Dedifferentiated amniotic fluid mesenchymal stem cell (primary cell): ENCODE data around the gene DPM3.
"Not testable (repeated sequence)": the region's sequence is repeated elsewhere in the genome, so short reads cannot be mapped to it uniquely, and the experiment has no call there.

Experiments
- DNase-seq: peaks from one replicate; pipeline ENCODE4 v3.0.0-alpha.2; 2016; ENCODE audit errors: extremely low spot score

DPM3 gene

DNA sequence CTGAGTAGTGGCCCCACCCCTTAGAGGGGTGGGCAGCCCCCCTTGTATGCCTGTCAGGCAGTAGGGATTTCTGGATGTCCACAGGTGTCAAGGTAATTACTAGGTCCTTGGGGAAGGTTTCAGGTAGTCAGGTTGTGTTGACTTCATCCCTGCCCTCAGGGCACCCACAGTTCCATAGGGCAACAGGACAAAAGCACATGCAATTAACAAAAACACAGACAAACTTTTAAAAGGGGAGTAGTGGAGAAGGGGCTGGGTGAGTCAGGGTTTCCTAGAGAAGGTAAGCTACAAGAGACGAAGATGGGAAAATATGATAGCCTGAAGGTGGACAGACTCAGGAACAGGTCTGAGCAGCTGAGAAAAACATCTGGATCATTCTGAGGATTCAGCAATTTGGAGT lies 18.7 kb upstream of the DPM3 start:
- DNase-seq: no peak

GRCh38 chr1:155155996-155156643 lies 15.8 kb upstream of the DPM3 start:
- DNase-seq: not testable (repeated sequence)

- no peak for DNase-seq
Observed at GRCh38 chr1:155145491-155145890, 5.2 kb upstream of the DPM3 start.

- DNase-seq: no peak
Observed at GRCh38 chr1:155141749-155142148, 1.4 kb upstream of the DPM3 start.

DNA sequence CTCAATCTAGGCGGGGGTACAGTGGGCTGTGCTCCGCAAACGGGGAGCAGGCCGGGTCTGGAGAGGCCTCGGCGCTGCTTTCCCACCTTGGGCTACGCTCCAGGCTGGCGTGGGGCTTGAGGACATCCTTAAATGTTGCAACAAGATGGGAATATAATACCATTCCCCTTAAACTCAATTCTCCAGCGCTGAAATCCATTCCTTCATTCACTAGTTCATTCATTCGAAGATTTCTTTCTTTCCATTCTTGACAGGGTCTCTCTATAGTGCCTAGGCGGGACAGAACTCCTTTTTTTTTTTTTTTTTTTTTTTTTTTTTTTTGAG lies 261 bp upstream of the DPM3 start:
- DNase-seq: no peak

DNA sequence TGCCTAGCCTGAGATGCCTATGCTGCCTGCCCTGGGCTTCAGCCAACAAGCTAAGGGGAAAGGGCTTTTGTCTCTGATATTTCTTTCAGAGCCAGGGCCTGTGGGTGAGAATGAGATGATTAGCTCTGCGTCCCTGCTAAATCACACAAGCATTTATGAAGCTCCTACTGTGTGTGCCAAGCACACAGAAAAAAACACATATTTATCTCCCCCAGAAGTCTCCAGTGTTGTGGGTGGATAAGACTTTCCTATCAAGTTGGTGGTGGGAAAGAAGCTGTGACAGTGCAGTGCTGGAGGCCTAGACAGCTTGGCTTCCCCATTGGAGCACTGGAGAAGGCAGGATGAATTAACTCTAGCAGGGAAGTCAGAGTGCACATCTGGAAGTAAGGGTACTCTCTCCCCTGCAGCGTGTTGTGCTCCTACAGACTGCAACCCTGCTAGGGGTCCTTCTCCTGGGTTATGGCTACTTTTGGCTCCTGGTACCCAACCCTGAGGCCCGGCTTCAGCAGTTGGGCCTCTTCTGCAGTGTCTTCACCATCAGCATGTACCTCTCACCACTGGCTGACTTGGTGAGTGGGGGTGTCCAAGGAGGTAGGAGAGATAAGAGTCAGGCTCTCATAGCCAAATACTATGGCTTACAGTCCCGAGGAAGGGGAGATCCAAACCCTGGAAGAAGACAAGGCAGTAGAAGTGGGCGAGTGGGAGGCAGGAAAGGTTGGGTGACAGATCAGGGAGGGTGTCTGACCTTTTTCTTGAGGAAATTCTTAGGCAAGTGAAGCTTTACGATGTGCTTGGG lies 3.0 kb downstream of the DPM3 start:
- no peak for DNase-seq

DNA sequence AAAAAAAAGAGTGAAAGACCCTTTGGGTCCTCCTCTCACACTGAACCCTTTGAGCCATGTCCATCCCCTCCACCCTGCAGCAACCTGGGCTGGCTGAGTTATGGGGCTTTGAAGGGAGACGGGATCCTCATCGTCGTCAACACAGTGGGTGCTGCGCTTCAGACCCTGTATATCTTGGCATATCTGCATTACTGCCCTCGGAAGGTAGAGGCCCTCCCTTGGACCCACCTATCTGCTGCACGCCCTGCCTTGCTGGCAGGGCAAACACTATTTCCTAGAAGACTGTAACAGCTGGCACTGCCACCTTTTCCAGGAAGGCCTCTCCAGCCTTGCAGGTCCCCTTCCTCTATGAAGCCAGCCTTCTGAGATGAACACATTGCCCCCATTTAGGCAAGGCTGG lies 3.6 kb downstream of the DPM3 start:
- no peak for DNase-seq

- DNase-seq: peak; percentile 93
Observed at GRCh38 chr1:155135415-155136028, 4.8 kb downstream of the DPM3 start, which contains the start of gene SLC50A1. Gene SLC50A1, plus strand, starts transcription at chr1:155135852. Its CDS starts 60 bp downstream, at chr1:155135912.

DNA sequence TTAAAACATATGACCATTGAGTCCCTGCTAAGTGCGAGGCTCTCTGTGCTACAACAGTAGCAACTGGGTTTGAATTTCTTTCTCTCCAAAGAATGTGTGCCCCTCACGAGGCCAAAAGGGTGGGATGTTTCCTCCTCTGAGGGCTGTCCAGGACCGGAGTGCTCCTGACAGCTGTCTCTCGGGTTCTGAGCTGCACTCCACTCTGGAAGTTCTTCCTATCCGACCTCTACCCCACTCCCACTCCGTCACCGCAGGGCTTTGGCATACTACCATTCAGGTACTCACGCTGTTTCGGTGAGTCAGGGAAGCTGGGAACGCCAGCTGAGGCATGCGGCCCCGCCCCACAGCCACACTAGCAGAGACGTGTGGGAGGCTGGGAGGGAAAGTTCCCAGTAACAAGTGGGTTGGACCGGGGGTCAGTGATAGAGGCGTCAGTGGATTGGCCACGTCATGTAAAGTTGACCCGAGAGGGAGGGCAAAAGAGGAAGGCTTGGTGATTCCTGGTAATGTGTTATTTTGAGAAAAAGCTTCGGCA lies 5.4 kb downstream of the DPM3 start:
- DNase-seq: peak; percentile 75

GRCh38 chr1:155134322-155134721 lies 6.0 kb downstream of the DPM3 start:
- DNase-seq: no peak

DNA sequence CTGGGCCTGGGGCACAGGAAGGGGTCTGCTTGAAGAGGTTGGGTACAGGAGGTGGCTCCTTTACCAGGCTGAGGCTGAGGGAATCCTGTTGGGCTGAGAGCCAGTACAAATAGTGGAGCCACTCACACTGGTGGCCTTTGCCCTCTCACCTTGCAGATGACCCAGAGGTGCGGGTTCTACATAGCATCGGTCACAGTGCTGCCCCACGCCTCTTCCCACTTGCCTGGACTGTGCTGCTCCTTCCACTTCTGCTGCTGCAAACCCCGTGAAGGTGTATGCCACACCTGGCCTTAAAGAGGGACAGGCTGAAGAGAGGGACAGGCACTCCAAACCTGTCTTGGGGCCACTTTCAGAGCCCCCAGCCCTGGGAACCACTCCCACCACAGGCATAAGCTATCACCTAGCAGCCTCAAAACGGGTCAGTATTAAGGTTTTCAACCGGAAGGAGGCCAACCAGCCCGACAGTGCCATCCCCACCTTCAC lies 6.5 kb downstream of the DPM3 start:
- no peak for DNase-seq

DNA sequence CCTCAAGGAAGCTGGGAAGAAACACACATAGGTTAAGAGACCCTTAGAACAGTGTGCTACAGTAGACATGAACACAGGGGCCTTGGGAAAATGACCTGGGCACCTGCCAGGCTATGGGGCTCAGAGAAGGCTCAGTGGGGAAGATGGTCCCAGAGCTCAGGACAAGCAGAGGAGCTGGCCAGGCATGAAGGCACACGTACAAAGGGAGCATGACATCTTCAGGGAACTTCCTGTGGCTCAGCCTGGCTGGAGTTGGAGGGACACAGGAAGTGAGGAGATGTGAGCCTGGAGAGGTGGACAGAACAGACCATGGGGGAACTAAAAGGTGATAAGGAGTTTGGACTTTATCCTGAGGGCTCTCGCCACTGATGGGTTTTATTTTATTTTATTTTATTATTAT lies 8.5 kb downstream of the DPM3 start:
- no peak for DNase-seq

DNA sequence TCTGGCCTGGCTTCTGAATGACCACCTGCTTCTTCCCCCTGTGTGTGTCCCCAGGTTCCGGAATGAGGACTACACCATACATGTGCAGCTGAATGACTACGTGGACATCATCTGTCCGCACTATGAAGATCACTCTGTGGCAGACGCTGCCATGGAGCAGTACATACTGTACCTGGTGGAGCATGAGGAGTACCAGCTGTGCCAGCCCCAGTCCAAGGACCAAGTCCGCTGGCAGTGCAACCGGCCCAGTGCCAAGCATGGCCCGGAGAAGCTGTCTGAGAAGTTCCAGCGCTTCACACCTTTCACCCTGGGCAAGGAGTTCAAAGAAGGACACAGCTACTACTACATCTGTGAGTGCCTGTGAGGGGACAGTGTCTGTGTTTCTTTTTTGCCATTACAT lies 9.0 kb downstream of the DPM3 start:
- DNase-seq: no peak

DNA sequence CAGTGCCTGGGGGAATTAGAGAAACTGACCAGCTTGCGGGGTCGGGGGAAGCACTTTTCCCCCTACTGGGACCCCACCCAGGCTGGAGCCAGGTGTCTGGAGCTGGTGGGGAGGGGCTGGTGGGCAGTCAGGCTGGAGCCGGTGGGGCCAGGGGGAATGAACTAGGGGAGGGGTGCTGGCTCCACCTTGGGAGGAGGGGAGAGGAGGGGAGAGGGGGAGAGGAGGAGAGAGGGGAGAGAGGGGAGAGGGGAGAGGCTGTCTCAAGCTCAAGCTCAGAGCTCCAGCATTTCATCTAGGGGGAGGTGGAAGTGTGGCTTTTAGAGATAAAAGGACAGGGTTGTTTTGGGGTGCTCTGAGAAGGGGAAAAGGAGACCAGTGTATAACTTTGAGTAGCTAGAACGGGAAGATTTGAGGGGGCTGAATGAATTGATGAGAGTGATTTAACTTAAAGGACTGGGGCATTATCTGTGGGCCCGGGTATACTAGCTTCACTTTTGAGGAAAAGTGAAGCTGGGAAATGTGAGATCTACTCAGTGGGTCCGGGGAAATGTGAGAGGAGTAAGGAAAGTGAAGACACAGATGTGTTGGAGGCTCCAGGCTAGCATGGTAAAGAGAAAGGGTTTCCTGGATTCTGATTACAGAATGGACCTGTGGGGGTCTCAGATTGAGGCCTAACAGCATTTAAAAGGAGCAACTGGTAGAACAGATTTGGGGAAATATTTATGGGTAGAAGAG lies 9.9 kb downstream of the DPM3 start:
- DNase-seq: no peak

DNA sequence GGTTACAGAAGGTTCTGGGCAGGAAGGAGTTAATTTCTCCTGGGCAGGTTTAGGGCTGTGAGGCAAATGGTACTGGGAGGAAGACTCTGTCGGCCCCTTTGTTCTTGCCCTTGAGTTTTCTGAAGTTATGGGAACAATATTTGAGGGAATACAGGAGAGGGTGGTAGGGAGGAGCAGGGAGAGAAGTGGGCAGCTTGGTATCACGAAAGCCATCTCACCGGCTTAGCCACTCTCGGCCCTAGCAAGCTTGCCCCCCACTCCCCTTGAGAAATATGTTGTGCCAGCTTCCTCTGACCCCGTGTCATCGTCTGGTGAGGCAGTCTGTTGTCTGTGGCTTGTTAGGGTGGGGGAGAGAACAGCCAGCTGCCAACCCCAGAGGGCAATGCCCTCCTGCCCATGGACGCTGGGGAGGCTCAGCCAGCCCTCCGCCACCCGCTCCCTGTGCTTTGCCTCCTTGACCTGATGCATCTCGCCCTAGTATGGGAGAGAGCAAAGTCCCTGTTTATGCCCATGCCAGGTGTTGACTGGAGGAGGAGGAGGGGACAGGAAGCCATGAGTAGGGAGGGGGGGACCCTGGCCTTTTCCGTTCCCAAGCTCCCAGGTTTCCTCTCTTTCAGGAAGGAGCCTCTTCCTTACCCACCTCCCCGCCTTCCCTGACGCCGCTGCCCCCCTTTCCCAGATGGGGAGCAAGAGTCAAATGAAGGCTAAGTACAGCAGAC lies 11.4 kb downstream of the DPM3 start:
- DNase-seq: no peak

GRCh38 chr1:155127967-155128754 lies 12.2 kb downstream of the DPM3 start:
- DNase-seq: no peak

GRCh38 chr1:155127105-155127966 lies 13.0 kb downstream of the DPM3 start, which contains the start of gene EFNA1:
Gene EFNA1, plus strand, starts transcription at chr1:155127876. Its CDS starts 102 bp downstream, at chr1:155127978.
- DNase-seq: no peak

GRCh38 chr1:155126556-155127104 lies 13.7 kb downstream of the DPM3 start:
- DNase-seq: no peak

GRCh38 chr1:155125946-155126555 lies 14.3 kb downstream of the DPM3 start:
- DNase-seq: no peak
